GM21367 (cell line): ENCODE measurements around the gene NOX5.

ENCODE experiments used
- ATAC-seq: cut with Tn5 transposase; IDR thresholded peaks from one replicate; pipeline ENCODE4 v1.9.1; 2021; ENCODE audit not compliant: unreplicated experiment

Gene NOX5

GRCh38 chr15:69080295-69081248 lies 66.1 kb downstream of the NOX5 start:
- no peak for ATAC-seq

DNA sequence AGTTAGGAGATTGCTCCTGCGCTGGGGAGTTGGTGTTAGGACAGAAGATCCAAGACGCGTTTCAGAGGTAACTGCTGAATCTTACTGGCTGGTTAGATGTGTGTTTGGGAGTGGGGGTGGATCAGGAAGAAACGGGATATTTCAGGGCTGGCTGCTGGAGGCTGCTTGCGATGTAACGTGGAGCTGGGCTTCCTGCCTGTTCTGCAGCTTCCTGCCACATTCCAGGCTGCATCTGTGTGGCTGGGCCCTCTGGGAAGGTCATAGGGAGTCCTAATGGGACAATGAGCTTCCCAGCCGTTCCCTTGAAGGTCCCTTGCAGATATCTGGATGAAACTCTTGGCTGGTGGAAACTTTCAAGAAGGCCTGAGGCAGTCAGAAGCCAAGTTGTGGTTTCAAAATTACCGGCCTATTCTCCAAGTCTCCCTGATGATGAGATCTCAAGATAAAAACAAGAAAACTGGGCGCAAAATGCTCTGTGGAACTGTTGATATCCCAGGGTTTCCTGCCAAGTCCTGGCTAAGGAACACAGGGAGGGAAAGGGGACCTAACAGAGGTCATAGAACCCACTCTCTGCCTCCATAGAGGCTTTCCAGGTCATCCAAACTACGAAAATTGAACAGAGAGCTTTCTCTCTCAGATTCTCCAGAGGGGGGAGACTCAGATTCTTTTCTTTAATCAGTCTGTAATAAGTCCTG lies 67.0 kb downstream of the NOX5 start:
- ATAC-seq, result no peak

DNA sequence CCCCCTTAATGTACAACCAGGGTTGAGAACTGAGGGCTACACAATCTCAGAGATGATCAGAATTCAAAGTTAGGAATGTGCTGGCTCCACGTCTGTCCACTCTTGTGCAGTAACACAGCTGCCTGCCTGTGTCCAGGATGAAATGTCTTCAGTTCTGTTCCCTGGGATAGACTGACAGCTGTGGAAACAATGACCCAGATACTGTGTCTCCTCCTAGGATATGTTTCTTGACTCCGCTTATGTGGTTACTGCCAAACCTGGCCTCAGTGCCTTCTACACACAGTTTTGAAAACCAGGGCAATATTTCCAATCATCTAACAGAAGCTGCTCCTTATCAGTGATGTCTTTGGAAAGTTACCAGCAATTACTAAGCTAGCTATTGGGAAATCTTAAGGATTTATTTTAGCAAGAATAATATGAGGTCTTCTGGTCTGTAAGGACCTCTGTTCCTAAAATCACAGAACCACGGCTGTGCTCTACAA lies 67.6 kb downstream of the NOX5 start:
- ATAC-seq, result no peak

GRCh38 chr15:69082554-69082953 lies 68.1 kb downstream of the NOX5 start:
- ATAC-seq, result no peak

GRCh38 chr15:69084404-69085030 lies 70.0 kb downstream of the NOX5 start:
- ATAC-seq, result no peak

DNA sequence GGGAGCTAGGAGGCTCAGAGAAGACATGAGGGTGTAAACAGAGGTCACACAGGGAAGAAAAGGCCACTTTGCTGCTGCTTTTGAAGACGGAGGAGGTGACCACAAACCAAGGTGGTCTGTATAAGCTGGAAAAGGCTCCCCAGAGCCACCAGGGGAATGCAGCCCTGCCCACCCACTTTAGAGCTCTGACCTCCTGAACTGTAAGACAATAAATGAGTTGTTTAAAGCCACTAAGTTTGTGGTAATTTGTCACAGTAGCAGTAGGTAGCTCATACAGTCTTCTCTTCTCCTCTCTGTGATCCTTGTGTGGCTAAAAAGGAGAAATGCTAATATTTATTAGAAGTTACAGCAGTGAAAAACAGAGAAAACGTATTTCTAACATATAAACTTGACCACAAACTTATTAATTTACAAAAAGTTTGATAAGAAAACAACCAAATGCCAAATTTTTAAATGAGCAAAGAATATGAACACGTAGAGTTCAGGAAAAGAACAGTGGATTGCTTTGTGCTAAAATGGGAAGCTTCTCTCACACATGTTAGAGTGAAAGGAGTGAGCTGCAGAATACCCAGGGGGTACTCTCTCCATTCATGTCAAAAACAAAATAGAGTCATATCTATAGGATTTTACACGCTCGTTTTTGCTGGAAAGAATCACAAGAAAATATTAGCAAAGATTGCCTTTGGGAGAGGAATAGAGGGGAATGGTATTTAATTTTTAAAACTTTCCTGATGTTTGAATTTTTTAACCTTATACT lies 71.0 kb downstream of the NOX5 start:
- no peak for ATAC-seq

DNA sequence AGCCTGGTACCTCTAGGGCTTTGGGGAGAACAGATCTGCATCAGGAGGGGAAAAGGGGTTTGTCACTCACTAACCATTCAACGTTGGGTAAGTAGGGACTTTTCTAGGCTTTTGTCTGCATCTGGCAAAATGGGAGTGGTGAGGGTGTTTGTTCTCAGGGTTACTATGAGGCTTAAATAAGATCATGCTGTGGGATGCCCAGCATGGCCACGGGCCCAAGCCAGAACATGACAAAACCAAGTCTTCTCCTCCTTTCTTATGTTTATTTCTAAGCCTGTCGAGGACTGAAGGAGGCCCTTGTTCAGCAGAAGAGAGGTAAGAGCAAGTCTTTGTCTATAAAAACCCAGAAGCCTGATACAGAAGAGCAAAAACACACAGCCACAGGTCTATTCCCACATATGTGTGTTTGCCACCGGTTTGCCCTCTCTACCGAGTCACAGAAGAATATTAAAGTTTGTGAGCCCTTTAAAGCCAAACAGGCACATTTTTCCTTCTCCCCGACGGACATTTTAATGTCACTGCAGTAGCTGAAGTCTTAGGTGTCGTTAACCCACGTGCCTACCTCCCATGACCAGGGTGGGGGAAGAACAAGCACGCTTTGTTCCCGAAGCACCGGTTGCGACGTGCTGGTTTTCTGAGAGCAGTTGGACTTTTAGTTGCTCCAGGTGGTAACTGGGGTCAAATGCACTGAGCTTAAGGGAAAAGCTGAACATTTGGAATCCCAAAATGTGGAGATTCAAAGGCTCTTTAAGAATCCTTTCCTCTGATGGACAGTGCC lies 72.1 kb downstream of the NOX5 start:
- ATAC-seq, result no peak

DNA sequence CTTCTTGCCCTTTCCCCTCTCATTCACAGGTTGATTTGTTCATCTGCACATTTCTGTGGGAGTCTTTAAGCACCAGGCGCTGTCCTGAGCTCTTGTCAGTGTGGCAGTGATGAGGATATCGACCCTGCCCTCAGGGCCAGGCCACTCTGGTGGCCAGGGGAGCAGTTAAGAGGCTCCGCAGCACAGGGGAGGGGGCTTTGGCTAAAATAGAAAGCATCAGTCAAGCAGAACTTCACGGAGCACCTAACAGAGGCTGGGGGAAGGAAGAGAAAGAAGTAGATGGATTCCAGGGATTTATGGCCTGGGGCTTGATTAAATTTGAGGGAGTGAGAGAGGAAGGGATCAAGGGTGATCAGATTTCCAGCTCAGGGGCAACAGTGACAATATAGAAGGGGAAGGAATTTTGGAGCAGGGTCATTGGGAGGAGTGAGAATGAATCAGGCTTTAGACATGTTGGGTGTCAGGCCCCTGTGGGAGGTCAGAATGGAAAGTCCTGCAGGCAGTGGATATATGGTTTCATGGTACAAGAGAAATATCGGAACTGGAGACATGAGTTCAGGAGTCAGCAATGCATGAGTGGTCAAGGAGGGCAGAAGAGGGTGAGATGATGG lies 73.0 kb downstream of the NOX5 start:
- ATAC-seq, result no peak

DNA sequence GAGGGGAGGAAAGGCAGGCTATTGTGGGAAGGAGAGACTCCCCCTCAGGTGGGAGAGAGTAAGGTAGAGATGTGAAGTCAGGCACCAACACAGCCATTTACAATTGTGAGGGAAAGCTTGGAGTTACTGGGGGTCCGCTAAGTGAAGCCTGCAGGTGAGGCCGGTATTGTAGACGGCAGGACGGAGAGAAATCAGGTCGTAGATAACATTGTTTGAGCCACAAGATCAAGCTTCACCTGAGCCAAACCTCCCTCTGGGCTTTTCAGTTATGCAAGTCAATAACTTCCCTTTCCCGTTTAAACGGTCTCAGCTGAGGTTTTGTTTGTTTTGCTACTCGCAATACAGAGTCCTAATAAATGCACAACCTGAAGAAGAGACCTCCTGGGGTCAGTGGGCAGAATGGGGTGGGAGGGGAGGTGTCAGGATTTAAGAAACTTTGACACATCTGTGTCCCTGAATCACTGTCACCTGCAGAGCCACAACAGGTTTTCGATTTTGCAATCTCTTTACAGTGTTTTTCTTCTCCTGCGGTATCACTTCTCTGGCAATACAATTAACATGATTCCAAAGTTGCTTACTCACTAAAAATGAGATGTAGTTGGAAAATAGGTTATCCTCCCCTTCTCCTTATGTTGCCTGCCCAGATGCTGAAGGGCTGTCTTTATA lies 73.9 kb downstream of the NOX5 start:
- no peak for ATAC-seq

- no peak for ATAC-seq
Observed at GRCh38 chr15:69089258-69089657, 74.8 kb downstream of the NOX5 start.

- no peak for ATAC-seq
Observed at GRCh38 chr15:69090197-69090948, 75.9 kb downstream of the NOX5 start.

DNA sequence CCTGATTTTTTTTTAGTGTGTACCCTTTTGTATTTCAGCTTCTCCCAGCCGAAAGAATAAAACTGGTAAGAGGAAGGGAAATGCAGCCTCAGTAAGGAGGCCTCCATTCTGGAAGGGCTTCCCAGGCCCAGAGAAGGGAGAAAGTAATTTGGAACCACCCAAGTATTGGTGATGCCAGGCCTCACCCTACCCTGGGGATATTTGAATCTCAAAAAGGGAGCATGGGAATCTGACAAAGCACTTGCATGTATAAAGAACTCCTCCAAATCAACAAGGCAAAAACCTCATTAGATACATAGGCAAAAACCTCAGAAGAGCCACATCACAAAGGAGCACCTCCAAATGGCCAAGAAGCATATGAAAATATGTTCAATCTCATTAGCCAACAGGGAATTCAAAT lies 77.2 kb downstream of the NOX5 start:
- no peak for ATAC-seq

DNA sequence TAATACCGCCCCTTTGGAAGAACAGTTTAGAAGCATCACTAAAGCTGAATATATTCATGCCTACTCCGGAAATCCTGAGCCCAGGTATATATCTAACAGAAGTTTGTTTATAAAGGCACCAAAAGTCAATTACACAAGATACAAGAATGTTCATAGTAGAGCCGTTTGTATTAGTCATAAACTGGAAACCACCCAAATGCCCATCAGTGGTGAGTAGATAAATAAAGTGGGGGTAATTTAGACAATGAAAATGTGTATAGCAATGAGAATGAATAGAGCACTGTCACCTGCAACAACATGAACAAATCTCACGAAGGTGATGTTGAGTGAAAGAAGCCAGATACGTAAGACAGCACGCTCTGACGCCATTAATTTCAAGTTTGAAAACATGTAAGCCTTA lies 77.7 kb downstream of the NOX5 start:
- ATAC-seq, result no peak

- no peak for ATAC-seq
Observed at GRCh38 chr15:69093127-69093526, 78.6 kb downstream of the NOX5 start.

- ATAC-seq, result no peak
Observed at GRCh38 chr15:69093614-69094013, 79.1 kb downstream of the NOX5 start.

GRCh38 chr15:69094124-69094921 lies 79.8 kb downstream of the NOX5 start:
- no peak for ATAC-seq

- no peak for ATAC-seq
Observed at GRCh38 chr15:69095274-69095673, 80.8 kb downstream of the NOX5 start.

DNA sequence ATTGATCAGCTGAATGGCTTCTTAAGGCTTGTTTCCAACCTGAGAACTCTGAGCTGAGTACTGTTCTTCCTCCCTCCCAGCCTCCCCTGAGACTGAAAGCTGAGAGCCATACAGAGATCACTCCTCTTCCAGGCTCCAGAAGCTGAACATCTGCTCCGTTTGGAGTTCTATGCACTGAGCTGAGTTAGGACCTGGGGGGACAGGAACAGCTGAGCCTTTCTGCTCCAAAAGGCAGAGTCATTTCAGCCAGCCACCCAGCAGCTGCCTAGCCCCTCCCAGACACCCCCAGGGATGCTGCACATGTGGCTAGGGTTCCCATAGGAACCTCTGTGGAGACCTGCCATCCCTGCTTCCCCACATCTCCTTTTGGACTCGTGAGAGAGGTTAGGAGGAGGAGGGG lies 81.7 kb downstream of the NOX5 start:
- no peak for ATAC-seq
